Esophagus muscularis mucosa (tissue), 4 donors: Measurements from ENCODE around the gene PANK2.

Experiments used
- EP300 ChIP-seq: sonication (generic); formaldehyde crosslinking; IDR thresholded peaks from one replicate; pipeline ENCODE4 v1.6.1; 2017; ENCODE audit warnings: antibody characterized with exemption
- POLR2A ChIP-seq: fragments of 450-650 bp; IDR thresholded peaks from one replicate; pipeline ENCODE4 v1.6.1; 2017; ENCODE audit warnings: antibody characterized with exemption, moderate library complexity, mild to moderate bottlenecking, low read depth
- POLR2AphosphoS5 ChIP-seq, 2 donors: sonication (generic); formaldehyde crosslinking; IDR thresholded peaks; one replicate each; pipeline ENCODE4 v1.6.1; 2017; ENCODE audit warnings: antibody characterized with exemption in 2 of 2
- TF ChIP-seq, protein P1 (sequence below), 3 experiments: fragments of 200-600 bp in 2 of 3; fragments of 450-650 bp in 1 of 3; sonication (generic) in 2 of 3; IDR thresholded peaks; one replicate each; pipeline ENCODE4 v1.5.1; 2017 to 2019; ENCODE audit warnings: antibody characterized with exemption in 3 of 3, mild to moderate bottlenecking in 2 of 3, moderate library complexity in 1 of 3

DNA sequence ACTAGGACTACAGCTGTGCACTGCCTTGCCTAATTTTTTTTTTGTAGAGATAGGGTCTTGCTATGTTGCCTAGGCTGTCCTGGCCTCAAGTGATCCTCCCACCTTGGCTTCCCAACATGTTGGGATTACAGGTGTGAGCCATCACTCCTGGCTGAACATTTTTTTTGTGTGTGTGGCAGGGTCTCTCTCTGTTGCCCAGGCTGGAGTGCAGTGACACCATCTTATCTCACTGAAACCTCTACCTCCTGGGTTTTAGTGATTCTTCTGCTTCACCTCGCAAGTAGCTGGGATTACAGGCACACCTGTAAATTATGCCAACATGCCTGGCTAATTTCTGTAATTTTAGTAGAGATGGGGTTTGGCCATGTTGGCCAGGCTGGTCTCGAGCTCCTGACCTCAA lies 25.3 kb downstream of the PANK2 start:
- no peak for TF ChIP-seq POLR2A
- TF ChIP-seq, protein P1, sequence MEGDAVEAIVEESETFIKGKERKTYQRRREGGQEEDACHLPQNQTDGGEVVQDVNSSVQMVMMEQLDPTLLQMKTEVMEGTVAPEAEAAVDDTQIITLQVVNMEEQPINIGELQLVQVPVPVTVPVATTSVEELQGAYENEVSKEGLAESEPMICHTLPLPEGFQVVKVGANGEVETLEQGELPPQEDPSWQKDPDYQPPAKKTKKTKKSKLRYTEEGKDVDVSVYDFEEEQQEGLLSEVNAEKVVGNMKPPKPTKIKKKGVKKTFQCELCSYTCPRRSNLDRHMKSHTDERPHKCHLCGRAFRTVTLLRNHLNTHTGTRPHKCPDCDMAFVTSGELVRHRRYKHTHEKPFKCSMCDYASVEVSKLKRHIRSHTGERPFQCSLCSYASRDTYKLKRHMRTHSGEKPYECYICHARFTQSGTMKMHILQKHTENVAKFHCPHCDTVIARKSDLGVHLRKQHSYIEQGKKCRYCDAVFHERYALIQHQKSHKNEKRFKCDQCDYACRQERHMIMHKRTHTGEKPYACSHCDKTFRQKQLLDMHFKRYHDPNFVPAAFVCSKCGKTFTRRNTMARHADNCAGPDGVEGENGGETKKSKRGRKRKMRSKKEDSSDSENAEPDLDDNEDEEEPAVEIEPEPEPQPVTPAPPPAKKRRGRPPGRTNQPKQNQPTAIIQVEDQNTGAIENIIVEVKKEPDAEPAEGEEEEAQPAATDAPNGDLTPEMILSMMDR (IDR thresholded peaks at IDR 0.05), result no peak
- no peak for TF ChIP-seq EP300
- TF ChIP-seq POLR2AphosphoS5 (IDR thresholded peaks at IDR 0.05), result no peak
